Measurements from ENCODE around the gene HSPA2. TPM values are rescaled to one million over a fixed set of nuclear protein-coding genes. Genes with fewer than 3 reads are reported as not detected.
A peak's percentile ranks its signal among the peaks of the same experiment; 100 is the strongest.
"Not testable (repeated sequence)": the region's sequence is repeated elsewhere in the genome, so short reads cannot be mapped to it uniquely, and the experiment has no call there.

HSPA2 gene
- total and polyA plus RNA-seq, 5 experiments from 2014 or later, result 0.30 to 2.3 (median 1.8) TPM; not detected in 1

- H3K4me3 Mint-ChIP-seq, ATAC-seq, POLR2A ChIA-PET, H3K9me3 Mint-ChIP-seq, DNase-seq, H3K27me3 Mint-ChIP-seq, H3K27ac Mint-ChIP-seq, H3K36me3 Mint-ChIP-seq: not testable (repeated sequence)
- peaks cover 20 to 65% (median 52%) of the 10 kb centered on the region in 4 donors for H3K4me1 Mint-ChIP-seq
Measured at GRCh38 chr14:64517667-64518066, 22.9 kb upstream of the HSPA2 start.

GRCh38 chr14:64518229-64518628 is 22.3 kb upstream of the HSPA2 start:
- no peak for DNase-seq
- POLR2A ChIA-PET, result interaction anchor here (0.7 kb wide), 1 partner anchor 397 kb away, joined by 3 read pairs; no protein-coding TSS in a partner anchor
- Mint-ChIP-seq H3K36me3 (peaks cover 0 to 8% (median 1%) of the 10 kb centered on the region in 3 donors), H3K9me3 (no peaks in the 10 kb centered on the region), H3K27me3 (no peaks in the 10 kb centered on the region), H3K27ac (peak overlapping the region in 3 of 10 donors; percentile 2 to 44 (median 28)), H3K4me3 (peak overlapping the region in 2 of 10 donors; percentile 15 to 24), H3K4me1 (peaks cover 20 to 60% (median 49%) of the 10 kb centered on the region in 4 donors)
- no peak for ATAC-seq

- Mint-ChIP-seq H3K27me3 (no peaks in the 10 kb centered on the region), H3K27ac (peak overlapping the region in 4 of 10 donors; percentile 3 to 66 (median 39)), H3K4me3 (no peak overlapping the region), H3K9me3 (no peaks in the 10 kb centered on the region), H3K4me1 (peaks cover 11 to 42% (median 33%) of the 10 kb centered on the region in 4 donors), H3K36me3 (peaks cover 0 to 11% (median 0%) of the 10 kb centered on the region in 3 donors)
- DNase-seq (no peak), ATAC-seq (no peak)
- POLR2A ChIA-PET, result interaction anchor here (0.7 kb wide), 2 partner anchors 17 to 19 kb away, joined by 3 read pairs; no protein-coding TSS in a partner anchor
Measured at GRCh38 chr14:64520699-64521098, 19.8 kb upstream of the HSPA2 start.

- Mint-ChIP-seq H3K27ac (no peak overlapping the region), H3K9me3 (no peaks in the 10 kb centered on the region), H3K36me3 (peaks cover 0 to 19% (median 6%) of the 10 kb centered on the region in 3 donors), H3K27me3 (no peaks in the 10 kb centered on the region), H3K4me3 (no peak overlapping the region), H3K4me1 (peaks cover 7 to 25% (median 20%) of the 10 kb centered on the region in 4 donors)
- POLR2A ChIA-PET, result no interaction called here
- DNase-seq (no peak), ATAC-seq (no peak)
Measured at GRCh38 chr14:64522591-64523355, 17.8 kb upstream of the HSPA2 start.

- H3K27ac Mint-ChIP-seq, result peak overlapping the region in 1 of 10 donors; percentile 27
- H3K36me3 Mint-ChIP-seq, result peaks cover 0 to 17% (median 6%) of the 10 kb centered on the region in 3 donors
- no peak overlapping the region for H3K4me3 Mint-ChIP-seq
- POLR2A ChIA-PET, result no interaction called here
- DNase-seq (no peak), ATAC-seq (no peak)
- H3K4me1 Mint-ChIP-seq, result peaks cover 6 to 13% (median 8%) of the 10 kb centered on the region in 4 donors
- no peaks in the 10 kb centered on the region for H3K9me3 Mint-ChIP-seq
- no peaks in the 10 kb centered on the region for H3K27me3 Mint-ChIP-seq
Measured at GRCh38 chr14:64525354-64525753, 15.2 kb upstream of the HSPA2 start.

- DNase-seq, result no peak
- POLR2A ChIA-PET, result no interaction called here
- no peak for ATAC-seq
- no peak overlapping the region for H3K4me3 Mint-ChIP-seq
- peak overlapping the region in 1 of 10 donors; percentile 19 for H3K27ac Mint-ChIP-seq
- peaks cover 0 to 4% (median 3%) of the 10 kb centered on the region in 4 donors for H3K4me1 Mint-ChIP-seq
- no peaks in the 10 kb centered on the region for H3K27me3 Mint-ChIP-seq
- H3K36me3 Mint-ChIP-seq, result peaks cover 0 to 4% (median 2%) of the 10 kb centered on the region in 3 donors
- no peaks in the 10 kb centered on the region for H3K9me3 Mint-ChIP-seq
Measured at GRCh38 chr14:64531567-64531966, 9.0 kb upstream of the HSPA2 start.

- peak overlapping the region in 4 of 10 donors; percentile 12 to 53 (median 49) for H3K4me3 Mint-ChIP-seq
- H3K27ac Mint-ChIP-seq, result peak overlapping the region in 3 of 10 donors; percentile 31 to 51 (median 38)
- POLR2A ChIA-PET, result no interaction called here
- DNase-seq, result no peak
- peaks cover 0 to 13% (median 6%) of the 10 kb centered on the region in 9 donors for H3K9me3 Mint-ChIP-seq
- no peaks in the 10 kb centered on the region for H3K36me3 Mint-ChIP-seq
- peaks cover 0 to 4% (median 1%) of the 10 kb centered on the region in 5 donors for H3K27me3 Mint-ChIP-seq
- no peak for ATAC-seq
- peaks cover 14 to 26% (median 20%) of the 10 kb centered on the region in 4 donors for H3K4me1 Mint-ChIP-seq
Measured at GRCh38 chr14:64536488-64537245, 3.9 kb upstream of the HSPA2 start.

- no peak for ATAC-seq
- H3K4me1 Mint-ChIP-seq, result peaks cover 19 to 38% (median 31%) of the 10 kb centered on the region in 4 donors
- H3K27ac Mint-ChIP-seq, result peak overlapping the region in 4 of 10 donors; percentile 41 to 70 (median 48)
- H3K4me3 Mint-ChIP-seq, result peak overlapping the region; percentile 94 to 99 (median 97)
- H3K9me3 Mint-ChIP-seq, result peaks cover 0 to 13% (median 8%) of the 10 kb centered on the region in 9 donors
- peak in 5 of 10 donors; percentile 9 to 26 (median 11) for DNase-seq
- no peaks in the 10 kb centered on the region for H3K36me3 Mint-ChIP-seq
- peaks cover 0 to 13% (median 1%) of the 10 kb centered on the region in 5 donors for H3K27me3 Mint-ChIP-seq
- POLR2A ChIA-PET, result interaction anchor here (1.2 to 4.2 kb wide), 4 partner anchors 7 to 38 kb away, joined by 5 to 24 read pairs (median 10); partner anchors contain the start of gene ZBTB1
Measured at GRCh38 chr14:64541261-64541971, 875 bp downstream of the HSPA2 start.

GRCh38 chr14:64541972-64542835 is 1.7 kb downstream of the HSPA2 start:
- DNase-seq (peak in 2 of 10 donors; percentile 9 to 17), ATAC-seq (no peak)
- peak overlapping the region in 6 of 10 donors; percentile 2 to 76 (median 62) for H3K27ac Mint-ChIP-seq
- peak overlapping the region; percentile 78 to 98 (median 96) for H3K4me3 Mint-ChIP-seq
- H3K4me1 Mint-ChIP-seq, result peaks cover 19 to 38% (median 31%) of the 10 kb centered on the region in 4 donors
- H3K36me3 Mint-ChIP-seq, result no peaks in the 10 kb centered on the region
- POLR2A ChIA-PET, result interaction anchor here (1.9 to 4.2 kb wide), 3 partner anchors 8 to 39 kb away, joined by 5 to 24 read pairs (median 16); partner anchors contain the start of gene ZBTB1
- H3K27me3 Mint-ChIP-seq, result peaks cover 0 to 13% (median 1%) of the 10 kb centered on the region in 5 donors
- peaks cover 0 to 13% (median 8%) of the 10 kb centered on the region in 9 donors for H3K9me3 Mint-ChIP-seq

- Mint-ChIP-seq H3K27me3 (peaks cover 0 to 13% (median 1%) of the 10 kb centered on the region in 5 donors), H3K4me3 (peak overlapping the region; percentile 78 to 98 (median 96)), H3K9me3 (peaks cover 0 to 13% (median 8%) of the 10 kb centered on the region in 9 donors), H3K27ac (peak overlapping the region in 3 of 10 donors; percentile 2 to 71 (median 57)), H3K4me1 (peaks cover 19 to 38% (median 31%) of the 10 kb centered on the region in 4 donors), H3K36me3 (no peaks in the 10 kb centered on the region)
- POLR2A ChIA-PET, result interaction anchor here (3.2 to 4.2 kb wide), 2 partner anchors 8 to 38 kb away, joined by 16 to 24 read pairs; partner anchors contain the start of gene ZBTB1
- DNase-seq (no peak), ATAC-seq (no peak)
Measured at GRCh38 chr14:64542836-64543201, 2.3 kb downstream of the HSPA2 start.

GRCh38 chr14:64544607-64545312 is 4.2 kb downstream of the HSPA2 start:
- no peaks in the 10 kb centered on the region for H3K36me3 Mint-ChIP-seq
- no peak overlapping the region for H3K4me3 Mint-ChIP-seq
- H3K27me3 Mint-ChIP-seq, result peaks cover 0 to 12% (median 1%) of the 10 kb centered on the region in 5 donors
- no peak for ATAC-seq
- peaks cover 0 to 13% (median 8%) of the 10 kb centered on the region in 9 donors for H3K9me3 Mint-ChIP-seq
- POLR2A ChIA-PET, result no interaction called here
- DNase-seq, result no peak
- peak overlapping the region in 1 of 10 donors; percentile 9 for H3K27ac Mint-ChIP-seq
- peaks cover 19 to 37% (median 32%) of the 10 kb centered on the region in 4 donors for H3K4me1 Mint-ChIP-seq
